T-helper 1 cell treated with Interleukin-12 subunit alpha and Interleukin-12 subunit beta and Interleukin-4 antibody, amounts not matched to agents 30 μg/mL and 1 μg/mL, for 36 hours (primary cell): ENCODE measurements around the gene ZNF317.
"Not testable (repeated sequence)": the region's sequence is repeated elsewhere in the genome, so short reads cannot be mapped to it uniquely, and the experiment has no call there.

Source experiments
- H3K27ac Mint-ChIP-seq: one replicate; pipeline ENCODE4 v1.8.0; 2021; ENCODE audit warnings: mild to moderate bottlenecking, mixed read lengths
- H3K27me3 Mint-ChIP-seq: one replicate; pipeline ENCODE4 v1.8.0; 2021; ENCODE audit warnings: low read depth, mixed read lengths
- H3K36me3 Mint-ChIP-seq: one replicate; pipeline ENCODE4 v1.8.0; 2021; ENCODE audit warnings: low read depth, mixed read lengths
- H3K4me1 Mint-ChIP-seq: one replicate; pipeline ENCODE4 v1.8.0; 2021; ENCODE audit warnings: low read depth, mixed read lengths
- H3K4me3 Mint-ChIP-seq: one replicate; pipeline ENCODE4 v1.8.0; 2021; ENCODE audit warnings: mild to moderate bottlenecking, moderate library complexity, mixed read lengths
- H3K9me3 Mint-ChIP-seq: one replicate; pipeline ENCODE4 v1.8.0; 2021; ENCODE audit warnings: mixed read lengths

ZNF317 gene

GRCh38 chr19:9151367-9151766 is 11.2 kb downstream of the ZNF317 start:
- H3K4me3 Mint-ChIP-seq = no peak overlapping the region
- H3K36me3 Mint-ChIP-seq = peaks cover 96% of the 10 kb centered on the region
- H3K27me3 Mint-ChIP-seq = no peaks in the 10 kb centered on the region
- H3K9me3 Mint-ChIP-seq = peaks cover 87% of the 10 kb centered on the region
- H3K27ac Mint-ChIP-seq = no peak overlapping the region
- peaks cover 19% of the 10 kb centered on the region for H3K4me1 Mint-ChIP-seq

- Mint-ChIP-seq H3K27ac (no peak overlapping the region), H3K36me3 (peaks cover 97% of the 10 kb centered on the region), H3K27me3 (no peaks in the 10 kb centered on the region), H3K4me3 (no peak overlapping the region), H3K9me3 (peaks cover 80% of the 10 kb centered on the region), H3K4me1 (peaks cover 11% of the 10 kb centered on the region)
Measured at GRCh38 chr19:9155591-9155990, 15.4 kb downstream of the ZNF317 start.

- H3K27ac Mint-ChIP-seq = no peak overlapping the region
Measured at GRCh38 chr19:9156304-9156703, 16.1 kb downstream of the ZNF317 start.

GRCh38 chr19:9159891-9160290 is 19.7 kb downstream of the ZNF317 start:
- Mint-ChIP-seq H3K4me1 (peaks cover 7% of the 10 kb centered on the region), H3K9me3 (peaks cover 70% of the 10 kb centered on the region), H3K27ac (no peak overlapping the region), H3K4me3 (no peak overlapping the region), H3K36me3 (peaks cover 94% of the 10 kb centered on the region), H3K27me3 (no peaks in the 10 kb centered on the region)

More at GRCh38 chr19:9156304-9156703, 16.1 kb downstream of the ZNF317 start:
- peaks cover 80% of the 10 kb centered on the region for H3K9me3 Mint-ChIP-seq
- no peak overlapping the region for H3K4me3 Mint-ChIP-seq
- H3K36me3 Mint-ChIP-seq = peaks cover 97% of the 10 kb centered on the region
- H3K27me3 Mint-ChIP-seq = no peaks in the 10 kb centered on the region
- peaks cover 11% of the 10 kb centered on the region for H3K4me1 Mint-ChIP-seq

- Mint-ChIP-seq H3K27ac (no peak overlapping the region), H3K36me3 (peaks cover 88% of the 10 kb centered on the region), H3K27me3 (no peaks in the 10 kb centered on the region), H3K9me3 (peaks cover 56% of the 10 kb centered on the region), H3K4me1 (no peaks in the 10 kb centered on the region), H3K4me3 (no peak overlapping the region)
Measured at GRCh38 chr19:9161427-9161826, 21.2 kb downstream of the ZNF317 start.

GRCh38 chr19:9165261-9165660 is 25.1 kb downstream of the ZNF317 start:
- no peak overlapping the region for H3K4me3 Mint-ChIP-seq
- peaks cover 37% of the 10 kb centered on the region for H3K9me3 Mint-ChIP-seq
- no peaks in the 10 kb centered on the region for H3K27me3 Mint-ChIP-seq
- no peaks in the 10 kb centered on the region for H3K4me1 Mint-ChIP-seq
- H3K27ac Mint-ChIP-seq = no peak overlapping the region
- peaks cover 54% of the 10 kb centered on the region for H3K36me3 Mint-ChIP-seq

- peaks cover 21% of the 10 kb centered on the region for H3K9me3 Mint-ChIP-seq
- no peaks in the 10 kb centered on the region for H3K4me1 Mint-ChIP-seq
- no peaks in the 10 kb centered on the region for H3K27me3 Mint-ChIP-seq
- H3K4me3 Mint-ChIP-seq = no peak overlapping the region
- peaks cover 39% of the 10 kb centered on the region for H3K36me3 Mint-ChIP-seq
- H3K27ac Mint-ChIP-seq = no peak overlapping the region
Measured at GRCh38 chr19:9166846-9167245, 26.6 kb downstream of the ZNF317 start.

- no peaks in the 10 kb centered on the region for H3K27me3 Mint-ChIP-seq
- H3K4me3 Mint-ChIP-seq = no peak overlapping the region
- H3K36me3 Mint-ChIP-seq = peaks cover 14% of the 10 kb centered on the region
- no peaks in the 10 kb centered on the region for H3K4me1 Mint-ChIP-seq
- H3K9me3 Mint-ChIP-seq = peaks cover 9% of the 10 kb centered on the region
- H3K27ac Mint-ChIP-seq = no peak overlapping the region
Measured at GRCh38 chr19:9171393-9171991, 31.3 kb downstream of the ZNF317 start.

- Mint-ChIP-seq H3K27ac (no peak overlapping the region), H3K4me3 (no peak overlapping the region), H3K9me3 (peaks cover 10% of the 10 kb centered on the region), H3K36me3 (peaks cover 14% of the 10 kb centered on the region), H3K4me1 (no peaks in the 10 kb centered on the region), H3K27me3 (no peaks in the 10 kb centered on the region)
Measured at GRCh38 chr19:9175326-9175725, 35.1 kb downstream of the ZNF317 start.

- H3K9me3 Mint-ChIP-seq = peaks cover 10% of the 10 kb centered on the region
- H3K27me3 Mint-ChIP-seq = no peaks in the 10 kb centered on the region
- H3K36me3 Mint-ChIP-seq = peaks cover 13% of the 10 kb centered on the region
- H3K27ac Mint-ChIP-seq = no peak within 1 kb of the TSS
- H3K4me3 Mint-ChIP-seq = no peak within 1 kb of the TSS
- H3K4me1 Mint-ChIP-seq = no peaks in the 10 kb centered on the region
Measured at GRCh38 chr19:9178901-9179300, 38.7 kb downstream of the ZNF317 start, which contains the start of gene OR7D2. Gene OR7D2 (plus strand): TSS chr19:9178979. CDS start chr19:9185782, 6,803 bp downstream.

- Mint-ChIP-seq H3K36me3 (peaks cover 4% of the 10 kb centered on the region), H3K27ac (no peak overlapping the region), H3K4me1 (no peaks in the 10 kb centered on the region), H3K4me3 (no peak overlapping the region), H3K27me3 (no peaks in the 10 kb centered on the region), H3K9me3 (peaks cover 19% of the 10 kb centered on the region)
Measured at GRCh38 chr19:9183000-9183399, 42.8 kb downstream of the ZNF317 start.

- Mint-ChIP-seq H3K9me3 (peaks cover 53% of the 10 kb centered on the region), H3K36me3 (peaks cover 4% of the 10 kb centered on the region), H3K4me3 (no peak overlapping the region), H3K27ac (no peak overlapping the region), H3K4me1 (no peaks in the 10 kb centered on the region), H3K27me3 (no peaks in the 10 kb centered on the region)
Measured at GRCh38 chr19:9187191-9187590, 47.0 kb downstream of the ZNF317 start.

GRCh38 chr19:9189535-9189934 is 49.3 kb downstream of the ZNF317 start:
- Mint-ChIP-seq H3K27ac (no peak overlapping the region), H3K4me1 (no peaks in the 10 kb centered on the region), H3K4me3 (no peak overlapping the region), H3K27me3 (no peaks in the 10 kb centered on the region), H3K36me3 (peaks cover 4% of the 10 kb centered on the region), H3K9me3 (peaks cover 59% of the 10 kb centered on the region)

- H3K4me3 Mint-ChIP-seq, H3K36me3 Mint-ChIP-seq, H3K4me1 Mint-ChIP-seq, H3K27me3 Mint-ChIP-seq, H3K27ac Mint-ChIP-seq: not testable (repeated sequence)
- peaks cover 23% of the 10 kb centered on the region for H3K9me3 Mint-ChIP-seq
Measured at GRCh38 chr19:9198044-9198443, 57.8 kb downstream of the ZNF317 start.

- no peaks in the 10 kb centered on the region for H3K36me3 Mint-ChIP-seq
- H3K27me3 Mint-ChIP-seq = no peaks in the 10 kb centered on the region
- H3K27ac Mint-ChIP-seq = no peak overlapping the region
- H3K9me3 Mint-ChIP-seq = peaks cover 4% of the 10 kb centered on the region
- peaks cover 2% of the 10 kb centered on the region for H3K4me1 Mint-ChIP-seq
- peak overlapping the region; percentile 38 for H3K4me3 Mint-ChIP-seq
Measured at GRCh38 chr19:9205501-9206113, 65.4 kb downstream of the ZNF317 start.
